GM12874 (cell line): ENCODE measurements around the gene CPNE2.

ENCODE experiments used
- CTCF ChIP-seq: IDR thresholded peaks from 2 replicates; pipeline ENCODE4 v1.5.1; 2011; ENCODE audit warnings: low read depth, mild to moderate bottlenecking, control low read depth, low read length, moderate library complexity; ENCODE audit not compliant: insufficient read depth

The CPNE2 gene

GRCh38 chr16:57084996-57085395, 7.4 kb upstream of the CPNE2 start:
- no peak for TF ChIP-seq CTCF

DNA sequence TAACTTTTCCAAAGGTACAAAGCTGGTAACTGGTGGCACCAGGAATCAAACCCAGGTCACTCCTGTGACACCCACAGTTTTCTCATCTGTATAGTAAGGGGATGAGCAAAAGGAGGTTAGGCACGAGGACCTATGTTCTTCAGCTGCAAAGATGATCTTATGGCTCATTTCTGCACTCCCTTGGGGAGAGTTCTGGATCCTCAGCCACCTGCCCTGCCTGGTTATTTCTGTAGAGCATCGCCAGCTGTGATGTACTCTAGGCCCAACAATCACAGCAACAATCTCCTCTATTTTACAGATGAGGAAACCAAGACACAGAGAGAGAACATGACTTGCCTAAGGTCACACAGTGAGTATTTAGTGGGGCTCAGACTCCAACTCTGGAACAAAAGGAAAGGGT, 5.4 kb upstream of the CPNE2 start:
- no peak for TF ChIP-seq CTCF

DNA sequence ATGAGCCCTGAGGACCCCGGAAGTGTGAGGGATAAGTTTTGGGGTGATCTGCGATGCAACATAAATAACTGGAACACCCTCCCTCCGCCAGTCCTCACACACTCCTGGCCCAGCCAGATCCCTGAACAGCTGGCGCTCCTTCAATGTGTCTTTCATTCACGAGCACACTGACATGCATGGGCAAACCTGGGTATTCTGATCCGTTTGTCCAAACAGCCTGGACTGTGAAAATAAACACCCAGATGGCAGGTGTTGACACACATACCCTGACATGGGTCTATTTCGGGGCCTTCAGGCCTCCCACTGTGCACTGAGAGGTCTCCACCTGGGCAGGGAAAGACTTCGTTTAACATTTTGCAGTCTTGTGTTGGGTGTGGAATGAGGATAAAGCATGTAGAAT, 3.0 kb upstream of the CPNE2 start:
- no peak for TF ChIP-seq CTCF

DNA sequence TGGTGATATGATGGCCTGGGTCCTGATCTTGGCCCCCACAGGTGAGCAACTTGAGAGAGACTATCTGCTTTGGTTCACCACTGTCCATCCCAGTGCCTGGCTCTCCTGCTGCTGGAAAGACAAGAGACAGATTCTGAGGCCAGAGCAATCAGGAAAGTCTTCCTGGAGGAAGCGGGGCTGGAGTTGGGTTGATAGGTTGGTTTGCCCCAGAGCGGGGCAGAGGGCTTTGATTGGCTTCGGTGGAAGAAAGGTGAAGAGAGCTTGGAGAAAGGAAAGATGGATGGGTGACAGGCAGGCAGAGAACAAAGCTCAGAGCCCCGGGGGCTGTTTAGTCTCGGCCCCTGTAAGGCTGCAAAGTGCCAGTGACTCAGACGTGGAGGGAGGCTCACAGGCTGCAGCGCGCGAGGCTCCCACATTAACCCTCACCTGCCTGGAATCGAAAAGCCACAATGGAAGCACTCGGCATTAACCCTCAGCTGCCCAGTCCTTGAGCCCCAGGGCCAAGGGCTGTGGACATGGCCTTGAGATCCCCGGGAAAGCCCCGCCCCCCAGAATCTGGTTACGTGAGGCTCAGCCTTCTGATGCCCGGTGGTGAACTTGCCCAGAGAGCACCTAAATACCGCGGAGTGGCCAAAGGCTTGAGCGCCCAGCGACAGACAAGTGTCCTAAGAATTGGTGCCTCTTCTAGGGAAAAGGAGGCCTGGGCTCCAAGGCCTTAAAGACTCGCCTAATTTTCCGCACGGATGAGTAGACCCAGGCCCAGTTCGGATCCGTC, 996 bp upstream of the CPNE2 start:
- no peak for TF ChIP-seq CTCF

- TF ChIP-seq CTCF = peak; percentile 74
Measured at GRCh38 chr16:57092786-57093411, 516 bp downstream of the CPNE2 start.

- no peak for TF ChIP-seq CTCF
Measured at GRCh38 chr16:57093666-57094564, 1.5 kb downstream of the CPNE2 start.

GRCh38 chr16:57094911-57095310, 2.5 kb downstream of the CPNE2 start:
- no peak for TF ChIP-seq CTCF
